Activated T-cell treated with anti-CD3 and anti-CD28 coated beads for 4 hours (primary cell): ENCODE results near the gene NHERF1.

ENCODE experiments used
- DNase-seq: peaks from one replicate; pipeline ENCODE4 v3.0.0-alpha.2; 2020

NHERF1 gene

DNA sequence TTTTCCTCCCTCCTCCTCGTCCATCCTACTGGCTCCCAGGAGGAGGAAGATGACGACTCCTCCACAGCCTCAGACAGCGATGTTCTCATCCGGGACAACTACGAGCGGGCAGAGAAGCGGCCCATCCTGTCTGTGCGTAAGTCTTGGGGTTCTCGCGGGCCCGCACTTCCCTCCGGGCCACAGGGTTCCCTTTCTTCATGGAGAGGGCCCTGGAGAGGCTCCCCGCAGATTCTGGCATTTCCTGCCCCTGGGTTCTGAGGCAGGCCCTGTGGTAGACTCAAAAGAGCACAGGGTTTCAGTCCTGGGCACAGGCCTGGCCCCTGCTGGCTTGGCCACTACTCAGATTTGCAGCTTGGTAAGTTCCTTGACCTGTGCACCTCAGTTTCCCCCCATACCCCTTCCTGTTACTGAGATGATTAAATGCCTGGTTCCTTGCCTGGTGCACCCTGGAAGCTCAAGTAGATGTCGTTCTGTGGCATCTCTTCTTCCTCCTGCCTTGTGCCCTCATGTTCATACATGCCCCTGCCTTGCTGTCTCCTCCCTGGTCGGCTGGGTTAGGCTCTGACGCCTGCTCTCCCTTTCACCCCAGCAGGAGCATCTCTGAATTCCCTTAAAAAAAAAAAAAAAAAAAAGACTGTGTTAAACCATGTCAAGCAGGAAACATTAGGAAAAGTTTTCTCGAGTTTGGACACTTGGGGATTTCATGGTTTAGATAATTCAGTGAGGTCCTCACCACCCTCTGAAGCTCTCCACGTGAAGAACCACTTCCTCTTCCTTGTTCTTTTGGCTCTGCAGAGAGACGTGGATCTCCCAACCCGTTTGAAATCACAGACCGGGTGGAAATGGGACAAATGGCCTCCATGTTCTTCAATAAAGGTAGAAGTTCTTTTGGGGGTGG, 42.0 kb downstream of the NHERF1 start:
- DNase-seq, result no peak

DNA sequence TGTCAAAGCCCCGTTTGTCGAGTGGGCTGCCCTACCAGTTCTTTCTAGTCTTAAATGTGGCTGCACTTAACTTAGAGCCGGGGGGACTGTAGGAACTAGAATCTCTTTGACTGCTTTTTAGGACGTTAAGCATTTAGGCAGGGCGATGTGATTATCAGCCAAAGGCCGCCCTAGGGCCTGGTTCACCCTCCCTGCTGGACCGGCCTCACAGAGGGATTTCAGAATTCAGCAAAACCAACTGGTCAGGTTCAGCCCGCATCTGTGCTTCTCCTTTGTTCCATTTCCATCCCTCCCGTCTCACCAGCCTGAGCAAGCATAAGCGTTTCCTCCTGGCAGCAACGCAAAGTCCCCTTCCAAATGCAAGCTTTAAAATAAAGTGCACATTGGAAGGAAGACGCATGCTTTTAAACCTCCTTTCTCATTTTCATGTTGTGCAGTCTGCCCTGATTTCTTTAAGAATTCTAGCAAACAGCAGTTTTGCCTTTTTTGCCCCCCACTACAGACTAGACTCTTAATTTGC, 44.2 kb downstream of the NHERF1 start:
- no peak for DNase-seq

DNA sequence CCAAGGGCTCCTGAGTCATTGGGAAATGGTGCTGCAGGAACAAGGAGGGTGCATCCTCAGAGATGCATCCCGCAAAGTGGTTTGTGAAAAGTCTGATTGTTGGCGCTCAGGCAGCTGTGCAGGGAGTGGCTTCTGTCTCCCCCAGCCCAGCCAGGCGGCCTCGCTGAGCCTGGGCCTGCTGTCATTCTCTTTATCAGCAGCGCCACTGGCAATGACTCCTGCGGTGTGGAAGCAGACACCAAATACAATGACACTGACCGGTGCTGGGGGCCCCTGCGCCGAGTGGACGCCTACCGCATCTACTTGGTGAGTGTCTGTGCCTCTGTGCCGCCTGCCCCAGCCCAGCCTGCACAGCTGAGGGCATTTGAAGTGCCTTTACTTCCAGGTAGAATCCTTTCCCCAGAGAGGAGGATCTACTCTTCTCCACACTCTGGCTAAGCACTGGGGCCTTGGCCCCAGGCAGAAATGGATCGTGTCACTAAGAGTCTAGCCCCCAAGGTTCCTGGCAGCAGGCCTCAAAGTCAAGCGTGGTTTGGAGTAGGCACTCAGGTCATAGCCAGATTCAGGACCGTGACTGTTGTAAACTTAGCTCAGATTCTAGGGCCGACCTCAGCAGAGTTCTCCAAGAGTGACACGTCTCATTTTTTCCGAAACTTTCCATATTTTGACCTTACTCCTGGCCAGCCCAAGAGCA, 47.0 kb downstream of the NHERF1 start:
- no peak for DNase-seq

DNA sequence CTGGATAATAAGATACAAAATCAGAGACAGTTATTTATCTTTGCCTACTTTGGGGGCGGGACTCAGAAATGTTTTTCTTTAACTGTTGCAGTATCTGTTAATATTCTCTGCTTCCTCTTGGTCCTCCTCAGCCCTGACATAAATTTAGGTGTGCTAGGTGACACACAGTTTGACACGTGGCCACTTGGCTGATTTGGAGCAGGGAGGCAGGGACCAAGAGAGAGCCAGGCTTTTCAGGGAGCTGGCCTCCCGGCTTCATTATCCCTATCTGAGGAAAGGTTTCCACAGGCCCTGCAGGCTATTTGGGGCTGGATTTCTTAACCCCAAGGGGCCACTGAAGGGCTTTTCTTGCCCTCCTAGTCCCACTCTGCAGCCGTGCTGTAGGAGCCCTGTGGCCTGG, 47.8 kb downstream of the NHERF1 start:
- no peak for DNase-seq

DNA sequence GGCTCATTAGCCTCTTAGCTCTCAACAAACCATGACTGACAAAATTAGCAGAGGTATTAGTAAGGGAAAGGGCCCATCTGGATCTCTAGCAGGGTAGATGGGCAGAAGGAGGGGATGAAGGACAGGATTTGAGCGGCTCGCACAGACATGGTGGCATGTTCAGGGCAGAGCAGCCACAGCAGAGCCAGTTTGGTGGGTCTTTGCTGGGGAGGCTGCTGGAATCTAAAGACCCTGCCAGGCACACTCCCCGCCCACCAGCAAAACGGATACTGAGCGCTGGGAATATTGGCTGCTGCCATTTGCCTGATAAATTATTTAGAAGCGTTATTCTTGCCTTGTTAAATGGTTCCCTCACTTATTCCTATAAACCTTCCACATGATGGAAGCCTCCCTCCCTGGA, 48.4 kb downstream of the NHERF1 start:
- DNase-seq, result no peak

DNA sequence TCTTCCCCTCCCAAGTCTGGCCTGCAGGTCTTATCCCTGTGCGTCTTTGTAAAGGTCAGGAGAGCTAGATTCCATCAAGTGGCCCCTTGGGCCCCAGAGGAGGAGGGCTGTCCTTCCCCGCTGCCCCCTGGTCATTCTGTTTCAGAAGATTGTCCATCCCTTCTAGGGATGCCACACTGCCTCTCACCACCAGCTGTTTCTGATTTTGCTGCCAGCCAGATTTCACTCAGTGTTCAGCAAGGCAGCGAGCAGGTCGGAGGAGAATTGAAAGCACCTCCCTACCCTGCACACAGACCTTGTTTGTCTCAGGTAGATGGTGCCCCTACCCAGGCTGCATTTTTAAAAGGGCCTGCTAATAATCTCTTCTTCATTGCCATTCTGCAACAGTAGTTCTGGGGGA, 49.4 kb downstream of the NHERF1 start:
- DNase-seq, result no peak

DNA sequence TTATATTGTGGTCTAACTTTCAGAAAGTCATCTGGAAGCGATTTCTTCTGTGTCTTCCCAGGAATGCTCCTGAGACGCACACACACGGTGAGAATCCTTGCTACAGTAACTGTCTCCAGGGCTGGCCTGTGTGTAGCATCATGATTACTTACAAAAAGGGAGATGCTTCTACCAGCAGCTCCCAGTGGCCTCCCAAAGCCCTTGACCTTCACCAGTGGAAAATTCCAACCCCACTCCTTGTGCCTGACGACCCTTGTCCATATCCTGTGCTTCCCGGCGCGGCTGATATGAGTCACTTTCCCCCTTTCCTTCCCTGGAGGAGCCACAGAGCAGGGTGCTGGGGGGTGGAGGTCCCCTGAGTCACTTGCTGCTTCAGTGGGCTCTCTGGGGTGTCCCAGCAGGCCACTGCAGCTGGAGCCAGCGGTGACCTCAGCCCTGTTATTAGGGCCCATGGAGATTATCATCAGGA, 49.8 kb downstream of the NHERF1 start:
- no peak for DNase-seq

DNA sequence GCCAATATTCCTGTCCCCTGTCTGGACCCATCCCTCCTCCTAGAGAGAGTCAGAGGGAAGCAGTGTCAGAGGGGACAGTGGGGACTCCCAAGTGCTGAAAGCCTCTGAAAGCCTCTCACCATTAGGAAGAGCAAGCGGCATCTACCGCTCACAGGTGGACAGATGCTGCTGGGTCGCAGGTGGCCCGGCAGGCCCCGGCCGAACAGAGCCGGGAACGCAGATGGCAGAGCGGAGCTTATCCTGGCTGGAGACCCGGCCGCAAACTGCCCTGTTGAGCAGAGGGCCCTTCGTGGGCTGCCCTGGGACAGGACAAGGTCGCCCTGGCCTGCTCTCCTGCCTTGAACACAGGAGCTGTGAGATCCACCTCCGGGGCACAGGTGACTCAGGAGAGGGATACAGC, 50.7 kb downstream of the NHERF1 start:
- DNase-seq, result no peak

DNA sequence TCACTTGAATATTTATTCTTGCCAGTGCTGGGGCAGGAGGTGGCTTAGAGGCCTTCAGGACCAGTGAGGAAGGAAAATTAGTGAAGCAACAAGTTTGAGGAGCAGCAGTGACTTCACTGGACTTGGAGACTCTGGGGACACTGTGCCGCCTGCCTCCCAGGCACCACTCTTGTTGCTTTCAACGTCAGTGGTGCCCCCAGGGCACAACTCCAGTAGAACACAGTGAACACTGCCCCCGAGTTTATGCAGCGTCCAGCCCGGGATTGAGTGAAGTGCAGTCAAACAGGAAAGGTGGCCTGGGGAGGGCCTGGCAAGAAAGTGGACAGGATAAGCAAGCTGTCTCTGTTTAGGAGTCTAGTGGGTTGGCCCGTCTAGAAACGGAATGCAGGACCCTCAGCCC, 52.1 kb downstream of the NHERF1 start:
- no peak for DNase-seq

DNA sequence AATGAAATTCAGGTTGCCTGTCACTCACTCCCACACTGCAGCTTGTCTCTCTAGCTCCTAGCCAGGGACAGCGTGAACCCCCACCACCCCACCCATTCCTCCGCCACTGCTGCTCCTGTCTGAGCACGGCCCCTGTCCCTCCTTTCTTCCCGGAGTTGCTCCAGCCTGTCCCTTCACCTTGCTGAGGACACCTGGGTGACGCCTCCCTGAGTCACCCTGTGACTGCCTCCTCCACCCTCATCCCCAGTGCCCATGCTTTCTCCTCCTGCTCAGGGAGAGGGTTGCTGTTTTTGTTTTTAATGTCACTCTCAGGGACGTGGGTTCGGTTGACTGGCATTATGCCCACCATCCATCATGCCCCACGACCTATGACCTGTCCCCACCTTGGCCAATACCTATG, 53.5 kb downstream of the NHERF1 start:
- DNase-seq, result no peak

DNA sequence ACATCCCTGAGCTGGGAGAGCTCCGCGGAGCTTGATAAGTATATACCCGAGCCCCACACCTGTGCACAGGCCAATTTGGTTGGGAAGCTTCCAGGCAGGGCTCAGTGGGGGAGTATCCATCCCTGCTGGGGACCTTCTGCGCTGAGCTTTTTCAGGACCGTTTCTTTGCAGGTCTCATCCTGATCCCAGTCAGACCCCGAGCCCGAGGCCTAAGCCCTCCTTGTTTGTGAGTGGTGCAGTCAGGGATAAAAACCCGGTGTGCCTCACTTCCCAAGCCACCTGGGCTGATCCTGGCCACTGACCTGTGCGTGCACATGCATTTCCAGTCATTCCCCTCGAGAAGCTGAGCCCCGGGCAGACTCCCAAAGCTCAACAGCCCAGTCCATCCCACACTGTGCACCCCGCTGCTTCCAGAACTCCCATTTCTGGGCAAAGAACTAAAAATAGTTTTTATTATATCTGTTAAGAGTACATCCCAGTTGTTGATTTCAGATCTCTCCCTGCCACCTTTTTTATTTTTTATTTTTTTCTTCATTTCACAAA, 55.0 kb downstream of the NHERF1 start:
- no peak for DNase-seq

DNA sequence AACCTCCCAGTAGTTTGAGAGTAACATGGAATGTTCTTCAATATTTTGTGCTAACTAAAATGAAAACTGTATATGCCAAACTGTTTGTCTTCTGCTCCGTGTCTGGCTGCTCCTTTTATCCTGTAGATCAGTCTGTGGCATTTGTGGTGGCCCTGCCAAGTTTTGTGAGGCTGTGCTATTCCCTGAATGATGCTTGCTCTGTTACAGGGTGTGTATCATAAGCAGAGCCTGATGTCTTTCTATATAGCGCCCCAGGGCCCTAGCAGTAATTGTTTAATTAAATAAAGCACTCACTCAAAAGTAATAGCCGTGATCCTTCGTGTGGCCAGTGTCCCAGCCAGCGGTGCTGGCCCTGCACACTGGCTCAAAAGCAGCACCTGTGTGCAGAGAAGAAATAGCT, 55.5 kb downstream of the NHERF1 start:
- DNase-seq, result no peak

DNA sequence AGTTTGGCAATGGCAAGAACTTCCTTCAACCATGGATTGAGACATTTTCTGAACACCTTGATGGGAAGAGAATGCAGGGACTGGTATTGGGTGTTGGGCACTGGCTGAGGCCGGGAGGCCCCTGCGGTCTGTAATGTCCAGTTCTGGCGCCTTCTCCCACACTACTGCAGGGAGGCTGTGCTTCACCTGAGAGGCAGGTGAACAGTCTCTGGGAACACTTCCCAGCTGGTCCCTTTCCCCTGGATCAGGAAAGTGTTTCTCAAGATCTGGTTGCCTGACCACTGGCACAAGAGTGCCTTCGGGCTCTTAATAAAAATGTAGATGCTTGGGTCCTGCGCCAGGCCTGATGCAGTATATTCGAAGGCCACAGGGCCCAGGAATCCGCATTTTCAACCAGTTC, 56.3 kb downstream of the NHERF1 start:
- DNase-seq, result no peak

DNA sequence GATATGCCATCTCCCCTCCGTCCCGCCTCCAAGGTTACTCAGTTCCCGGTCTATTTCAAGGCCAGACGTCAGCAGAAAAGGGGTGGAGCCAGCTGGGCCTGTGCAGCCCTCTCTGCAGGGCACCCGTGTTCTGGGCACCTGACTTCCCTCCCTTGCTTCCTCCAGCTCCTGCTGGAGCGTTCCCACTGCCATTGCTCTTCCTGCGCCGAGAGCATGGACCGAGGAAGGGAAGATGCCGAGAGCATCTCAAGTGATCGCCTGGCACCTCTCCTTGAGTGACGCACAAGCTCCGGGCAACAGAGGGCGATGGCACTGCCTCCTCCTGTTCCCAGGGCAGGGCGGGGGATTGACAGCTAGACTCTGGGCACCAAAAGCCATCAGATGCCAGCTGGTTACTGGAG, 57.2 kb downstream of the NHERF1 start:
- no peak for DNase-seq

DNA sequence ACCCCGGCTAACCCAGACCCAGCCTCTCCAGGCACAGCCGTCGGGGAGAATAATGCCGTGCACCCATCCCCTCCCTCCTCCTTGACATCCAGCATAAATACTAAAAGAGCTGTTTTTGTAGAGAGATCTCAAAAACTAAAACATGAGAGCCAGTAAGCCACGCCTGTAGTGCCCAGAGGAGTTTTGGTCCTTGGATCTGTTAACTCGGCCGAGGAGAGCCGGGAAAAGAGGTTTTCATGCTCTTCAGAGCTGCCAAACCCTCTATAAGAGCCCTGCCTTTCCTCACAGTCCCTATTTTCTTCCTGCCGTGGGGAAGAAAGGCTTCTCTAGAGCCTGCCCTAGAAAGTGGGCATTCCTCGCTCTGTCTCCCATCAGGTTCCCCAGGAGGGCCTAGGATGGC, 57.9 kb downstream of the NHERF1 start:
- no peak for DNase-seq

DNA sequence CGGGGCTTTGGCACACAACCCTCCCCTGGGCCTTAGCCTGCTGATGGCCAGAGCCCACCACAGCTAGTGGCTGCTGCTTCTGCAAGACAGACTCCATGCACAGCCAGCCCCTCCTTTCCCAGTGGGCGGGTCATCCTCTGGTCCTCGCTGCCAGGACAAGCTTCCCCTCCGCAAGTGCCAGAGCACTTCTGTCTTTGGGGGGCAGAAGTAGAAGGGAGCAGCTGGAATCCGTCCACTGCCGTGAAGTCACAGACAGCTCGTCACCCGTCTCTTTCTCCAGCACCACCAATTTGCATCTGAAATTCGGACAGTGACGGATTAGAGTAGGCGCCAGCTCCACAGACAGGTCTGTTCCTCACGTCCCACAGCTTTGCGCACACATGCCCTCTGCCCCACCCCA, 59.0 kb downstream of the NHERF1 start:
- DNase-seq, result no peak

DNA sequence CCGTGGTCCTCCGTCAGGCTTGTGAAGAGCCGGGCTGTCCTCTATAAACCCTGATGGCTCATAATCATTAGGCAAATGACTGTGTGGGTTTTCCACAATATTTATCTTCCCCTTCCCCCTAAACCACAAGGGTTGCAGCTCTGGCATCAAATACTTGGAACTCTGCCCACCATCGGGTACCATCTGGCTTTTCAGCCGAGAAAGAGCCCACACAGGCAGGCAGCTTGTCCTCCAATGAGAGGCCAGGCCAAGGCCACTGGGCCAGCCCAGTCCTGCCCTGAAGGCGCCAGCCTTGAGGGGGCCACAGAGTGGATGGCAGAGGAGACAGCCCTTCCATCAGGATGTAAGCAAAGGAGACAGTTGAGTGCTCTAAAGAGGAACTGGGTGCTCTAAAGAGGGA, 59.5 kb downstream of the NHERF1 start:
- no peak for DNase-seq

DNA sequence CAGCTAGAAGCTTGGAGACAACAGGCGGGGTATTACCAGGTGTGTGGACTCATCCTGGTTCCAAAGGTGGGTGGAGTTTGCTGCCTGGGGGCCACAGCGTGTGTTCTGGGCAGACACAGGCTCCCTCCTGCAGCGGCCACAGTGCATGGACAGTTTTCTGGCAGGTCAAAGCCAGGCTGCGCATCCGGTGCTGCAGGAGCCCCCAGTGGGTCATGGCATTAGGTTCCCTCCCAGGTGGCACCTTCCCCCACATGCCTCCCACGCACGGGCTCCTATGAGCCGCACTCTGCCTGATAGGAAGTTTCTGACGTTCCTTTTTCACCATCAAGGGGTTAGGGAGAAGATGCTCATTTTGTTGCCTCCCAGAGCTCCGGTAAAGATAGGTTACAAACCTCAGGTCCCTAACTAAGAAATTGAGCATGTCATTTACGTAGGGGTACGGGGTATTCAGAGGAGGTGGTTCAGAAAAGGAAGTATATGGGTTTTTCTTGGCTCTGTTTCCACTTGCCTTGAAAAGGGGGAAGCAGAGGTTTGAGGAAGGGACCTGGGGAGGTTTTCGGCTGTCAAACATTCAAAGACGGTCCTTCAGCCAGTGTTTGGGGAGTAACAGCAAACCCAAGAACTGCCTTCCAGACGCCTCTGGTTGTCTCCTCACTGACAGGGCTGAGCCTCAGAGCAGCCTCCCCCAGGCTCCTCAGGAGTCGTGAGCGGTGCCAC, 60.4 kb downstream of the NHERF1 start:
- no peak for DNase-seq

DNA sequence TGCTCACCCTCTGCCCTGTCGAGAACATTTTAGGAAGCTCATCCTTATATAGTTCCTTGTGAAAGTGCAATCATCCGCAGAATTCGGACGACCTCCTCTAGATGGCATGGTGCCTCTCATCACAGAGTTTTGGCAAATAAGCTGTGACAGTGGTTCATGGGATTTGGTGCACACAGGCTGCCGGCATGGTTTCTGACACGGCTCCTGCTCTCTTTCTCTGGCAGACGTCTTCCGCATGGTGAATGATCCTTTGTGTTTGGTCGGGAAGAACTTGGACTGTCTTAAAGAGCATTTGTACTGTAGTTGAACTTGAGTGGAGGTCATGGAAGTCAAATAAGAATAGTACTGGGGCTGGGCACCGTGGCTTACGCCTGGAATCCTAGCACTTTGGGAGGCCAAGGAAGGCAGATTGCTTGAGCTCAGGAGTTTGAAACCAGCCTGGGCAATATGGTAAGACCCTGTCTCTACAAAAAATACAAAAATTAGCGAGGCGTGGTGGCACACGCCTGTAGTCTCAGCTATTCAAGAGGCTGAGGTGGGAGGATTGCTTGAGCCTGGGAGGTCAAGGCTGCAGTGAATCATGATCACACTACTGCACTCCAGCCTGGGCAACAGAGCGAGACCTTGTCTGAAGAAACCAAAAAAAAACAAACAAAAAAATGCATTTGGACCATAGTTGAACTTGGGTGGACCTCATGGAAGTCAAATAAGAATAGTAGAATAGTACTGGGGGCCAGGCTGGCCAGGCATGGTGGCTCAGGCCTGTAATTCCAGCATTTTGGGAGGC, 62.5 kb downstream of the NHERF1 start:
- no peak for DNase-seq

DNA sequence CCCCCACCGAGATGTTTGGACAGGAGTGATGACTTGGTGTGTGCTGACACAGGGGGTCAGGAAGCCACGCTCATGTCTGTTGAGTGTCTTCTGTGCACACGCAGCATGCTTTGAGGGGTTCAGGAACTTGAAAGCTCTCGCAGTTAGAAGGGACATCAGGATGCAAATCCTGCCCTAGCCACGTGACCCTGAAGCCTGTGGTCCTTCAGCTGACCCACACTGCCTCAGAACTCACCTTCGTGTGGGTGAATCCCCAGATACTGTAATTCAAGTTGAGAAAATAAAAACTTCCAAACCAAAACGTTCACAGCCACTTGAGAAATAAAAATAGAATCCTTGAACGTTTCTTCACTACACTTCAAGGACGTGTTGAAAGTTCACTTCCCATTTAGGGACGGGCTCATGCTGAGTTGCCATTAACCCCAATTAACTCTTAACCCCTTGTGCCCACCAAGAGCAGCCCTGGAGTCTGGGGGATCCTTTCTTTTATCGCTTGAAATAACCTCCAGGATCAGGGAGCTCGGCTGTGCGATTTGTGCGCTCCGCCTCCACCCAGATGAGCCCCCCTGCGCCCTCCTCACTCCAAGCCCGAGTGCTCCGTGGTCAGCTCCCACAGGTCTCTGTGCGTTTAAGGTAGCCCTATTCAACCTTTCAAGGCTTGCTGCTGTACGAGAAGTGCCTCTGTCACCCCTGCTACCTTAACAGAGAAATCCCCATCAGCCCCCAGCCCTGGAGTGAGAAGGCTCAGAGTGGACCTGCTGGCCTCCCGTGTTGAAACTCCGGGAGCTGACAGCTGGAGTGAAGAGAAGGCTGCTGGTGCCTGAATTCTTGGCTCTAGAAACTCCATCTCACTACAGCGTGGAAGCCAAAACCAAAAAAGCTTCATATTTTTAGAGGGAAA, 63.9 kb downstream of the NHERF1 start:
- no peak for DNase-seq

DNA sequence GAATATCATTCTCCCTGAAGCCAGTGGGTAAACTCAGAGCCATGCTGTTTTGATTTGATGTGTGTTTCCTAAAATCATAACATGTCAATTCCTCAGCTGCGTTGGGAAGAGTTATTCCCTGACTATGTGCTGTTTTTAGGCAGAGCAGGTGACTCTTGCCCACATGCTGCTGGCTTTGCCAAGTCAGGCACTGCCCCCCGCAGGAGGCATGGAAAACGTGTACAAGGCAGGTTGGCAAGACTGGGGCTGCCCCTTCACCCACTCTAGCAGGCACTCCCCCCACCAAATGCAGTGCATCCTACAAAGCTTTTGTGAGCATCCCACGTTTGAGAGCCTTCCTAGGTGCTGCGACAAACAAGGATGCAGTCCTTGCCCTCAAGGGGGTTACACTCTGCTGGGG, 66.0 kb downstream of the NHERF1 start:
- no peak for DNase-seq
